Right forelimb (tissue), 1 donor: ENCODE data around the gene SETD5.
"Not testable (repeated sequence)": the region's sequence is repeated elsewhere in the genome, so short reads cannot be mapped to it uniquely, and the experiment has no call there.

Experiments
- DNase-seq: peaks from one replicate; pipeline ENCODE4 v3.0.0-alpha.2; 2018

Gene SETD5

GRCh38 chr3:9473496-9474065 is 76.2 kb downstream of the SETD5 start:
- DNase-seq: no peak

DNA sequence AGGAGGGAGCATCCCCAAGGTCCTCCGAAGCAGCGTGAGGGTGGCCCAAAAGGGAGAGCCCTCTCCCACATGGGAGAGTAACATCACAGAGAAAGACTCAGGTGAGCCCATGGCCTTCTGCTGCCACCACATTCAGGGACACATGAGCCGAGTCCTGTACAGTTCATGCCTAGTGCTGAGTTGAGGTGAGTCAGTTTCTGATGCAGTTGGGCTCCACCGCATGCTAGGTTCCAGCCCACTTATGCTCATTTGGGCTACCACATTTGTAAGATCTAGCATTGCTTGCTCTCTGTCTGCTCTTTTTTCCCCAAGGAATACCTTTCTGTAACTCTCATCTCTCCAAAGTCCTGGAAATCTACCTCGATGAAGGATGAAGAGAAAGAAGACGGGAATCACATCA is 77.1 kb downstream of the SETD5 start:
- DNase-seq: no peak

GRCh38 chr3:9476935-9477334 is 79.5 kb downstream of the SETD5 start:
- no peak for DNase-seq

- DNase-seq: no peak
Observed at GRCh38 chr3:9480265-9480664, 82.8 kb downstream of the SETD5 start.

DNA sequence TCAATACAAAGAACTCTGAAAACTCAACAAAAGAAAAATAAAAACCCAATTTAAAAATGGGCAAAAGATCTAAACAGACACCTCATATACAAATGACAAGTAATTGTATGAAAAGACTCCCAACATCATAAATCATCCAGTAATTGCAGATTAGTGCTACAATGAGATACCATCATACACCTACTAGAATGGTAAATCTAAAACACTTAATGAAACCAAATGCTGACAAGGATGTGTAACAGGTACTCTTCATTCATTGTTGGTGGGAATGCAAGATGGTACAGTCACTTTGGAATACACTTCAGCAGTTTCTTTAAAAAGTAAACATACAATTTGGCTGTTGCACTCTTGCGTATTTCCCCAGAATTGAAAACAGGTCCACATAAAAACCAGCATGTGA is 87.8 kb downstream of the SETD5 start:
- no peak for DNase-seq

DNA sequence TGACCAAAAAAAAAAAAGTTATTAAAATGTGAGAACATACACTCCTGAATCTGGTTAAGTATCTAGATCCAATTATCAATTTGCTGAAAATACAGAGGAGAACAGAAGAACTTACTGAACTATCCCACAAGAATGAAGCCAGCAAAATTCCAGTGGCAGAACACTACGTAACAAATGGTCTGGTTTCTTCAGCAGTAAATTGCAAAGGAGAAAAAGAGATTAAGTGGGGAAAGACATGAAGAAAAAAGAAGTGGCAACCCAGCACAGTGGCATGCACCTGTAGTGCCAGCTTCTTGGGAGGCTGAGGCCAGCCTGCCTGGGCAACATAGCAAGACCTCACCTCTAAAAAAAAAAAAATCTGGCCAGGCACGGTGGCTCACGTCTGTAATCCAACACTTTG is 94.1 kb downstream of the SETD5 start:
- DNase-seq: no peak

DNA sequence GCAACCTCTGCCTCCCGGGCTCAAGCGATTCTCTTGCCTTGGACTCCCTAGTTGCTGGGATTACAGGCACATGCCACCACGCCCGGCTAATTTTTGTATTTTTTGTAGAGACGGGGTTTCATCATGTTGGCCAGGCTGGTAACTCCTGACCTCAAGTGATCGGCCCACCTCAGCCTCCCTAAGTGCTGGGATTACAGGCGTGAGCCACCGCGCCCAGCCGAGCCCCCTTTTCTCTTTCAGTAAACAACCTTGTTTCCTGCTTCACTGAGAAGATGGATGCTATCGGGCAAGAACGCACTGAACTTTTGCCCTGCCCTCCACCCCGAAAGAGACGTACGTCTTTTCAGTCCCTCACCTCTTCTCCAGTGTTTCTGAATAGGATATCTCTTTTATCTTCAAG is 96.6 kb downstream of the SETD5 start:
- DNase-seq: not testable (repeated sequence)

DNA sequence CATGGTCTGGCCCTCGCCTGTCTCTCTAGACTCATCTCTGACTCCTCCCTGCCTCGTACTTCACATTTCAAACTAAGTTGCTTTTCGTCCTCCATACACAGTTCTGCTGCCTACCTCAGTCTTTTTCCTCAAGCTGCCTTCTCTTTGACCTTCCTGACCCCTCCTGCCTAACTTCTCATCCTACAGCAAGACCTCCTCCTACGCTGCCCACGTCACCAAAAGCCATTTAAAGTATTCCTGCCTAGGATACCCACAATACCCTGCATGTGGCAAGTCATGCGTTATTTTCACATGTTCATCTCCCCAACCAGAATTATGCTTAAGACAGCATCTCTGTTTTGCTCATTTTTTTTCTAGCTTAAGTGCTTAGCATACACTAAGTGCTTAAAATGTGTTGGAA is 99.5 kb downstream of the SETD5 start:
- DNase-seq: no peak

DNA sequence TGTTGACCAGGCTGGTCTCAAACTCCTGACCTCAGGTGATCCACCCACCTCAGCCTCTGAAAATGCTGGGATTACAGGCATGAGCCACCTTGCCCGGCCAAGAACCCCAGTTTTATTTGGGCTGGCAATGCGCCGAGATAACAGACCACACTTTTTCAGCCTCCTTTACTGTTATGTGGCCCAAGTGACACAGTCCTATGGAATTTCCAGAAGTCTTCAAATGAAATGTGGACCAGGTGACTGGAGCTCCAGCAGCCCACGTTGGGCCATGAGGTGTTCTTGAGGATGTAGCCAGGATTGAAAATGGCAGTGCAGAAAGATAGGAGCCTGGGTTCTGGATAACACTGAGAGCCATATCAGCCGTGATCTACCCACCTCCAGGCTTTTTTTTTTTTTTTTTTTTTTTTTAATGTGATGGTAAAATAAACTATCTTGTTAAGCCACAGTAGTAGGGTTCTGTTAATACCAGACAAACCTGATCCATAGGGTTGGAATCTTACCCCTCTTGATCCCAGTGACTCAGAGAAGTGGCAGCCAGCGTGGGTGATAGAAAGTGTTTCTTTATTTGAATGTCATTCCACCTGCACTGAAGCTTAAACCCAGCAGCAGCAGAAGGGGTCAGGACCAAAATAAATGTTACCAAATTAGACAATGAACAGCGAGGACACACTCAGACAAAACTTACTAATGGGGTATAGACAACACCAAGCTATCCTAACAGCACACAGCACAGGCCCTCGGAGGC is 100.6 kb downstream of the SETD5 start:
- no peak for DNase-seq

DNA sequence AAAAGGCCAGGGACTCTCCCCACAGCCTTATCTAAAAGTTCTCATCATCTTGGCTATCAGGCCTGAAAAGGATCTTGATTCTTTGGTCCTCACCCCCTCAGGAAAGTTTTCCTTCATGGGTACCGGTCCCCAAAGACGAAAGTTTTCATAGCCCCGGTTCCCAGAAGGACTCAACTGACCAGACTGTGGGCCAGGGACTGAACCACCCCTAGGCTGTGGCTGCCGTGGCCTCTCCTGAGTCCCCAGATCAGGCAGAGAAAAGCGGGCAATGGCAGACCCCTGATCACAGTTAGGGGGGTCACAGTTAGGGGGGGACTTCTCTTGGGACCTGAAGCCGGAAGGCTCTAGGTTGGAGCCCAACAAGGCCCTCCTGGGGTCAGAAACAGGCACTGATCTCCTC is 101.4 kb downstream of the SETD5 start:
- no peak for DNase-seq

DNA sequence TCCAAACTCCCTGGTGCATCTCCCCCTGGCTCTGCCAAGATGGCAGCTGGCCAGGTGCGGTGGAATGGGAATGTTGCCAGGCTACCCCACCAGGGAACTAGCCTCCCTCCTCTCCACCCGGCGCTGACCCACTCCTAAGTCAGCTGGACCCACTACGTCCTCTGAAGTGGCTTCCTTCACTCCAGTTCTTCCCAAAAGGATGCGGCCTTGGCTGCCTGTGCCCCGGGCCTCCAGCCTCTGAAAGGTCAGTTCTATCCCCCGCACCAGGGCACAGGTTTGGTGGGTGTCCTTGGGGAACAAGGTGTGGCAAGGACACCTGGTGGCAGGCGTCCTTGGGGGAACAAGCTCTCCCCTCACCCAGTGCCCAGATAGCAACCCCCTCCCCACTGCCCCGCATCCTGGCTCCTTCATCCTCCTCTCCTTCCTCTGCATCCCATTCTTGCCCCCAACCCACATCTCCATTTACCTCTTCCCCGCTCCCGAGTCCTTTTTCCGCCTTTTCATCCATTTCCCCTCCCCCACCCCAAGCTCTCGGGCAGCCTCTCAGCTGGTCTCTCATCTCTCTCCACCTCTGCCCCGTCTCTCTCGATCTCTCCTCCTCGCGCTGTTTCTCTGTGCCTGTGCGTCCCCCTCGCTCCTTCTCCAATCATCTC is 102.2 kb downstream of the SETD5 start:
- DNase-seq: no peak

GRCh38 chr3:9500108-9501050 is 103.0 kb downstream of the SETD5 start:
- peak; percentile 55 for DNase-seq

DNA sequence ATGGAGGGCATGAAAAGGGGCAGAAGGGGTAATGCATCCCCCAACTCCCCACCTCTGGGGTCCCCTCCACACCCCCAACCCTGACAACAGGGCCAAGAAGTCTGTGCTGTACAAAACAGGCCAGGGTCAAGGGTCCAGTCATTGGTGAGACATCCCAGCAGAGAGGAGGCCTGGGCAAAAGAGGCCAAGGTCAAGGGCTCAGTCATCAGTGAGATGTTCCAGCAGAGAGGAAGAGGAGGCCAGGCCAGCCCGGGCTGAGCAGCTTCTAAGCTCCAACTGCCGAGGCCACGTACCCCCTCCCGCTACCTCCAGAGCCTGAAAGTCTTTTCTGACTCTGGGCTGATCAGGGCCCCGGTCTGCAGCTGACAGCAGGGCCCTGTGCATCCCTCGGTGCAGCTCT is 103.8 kb downstream of the SETD5 start:
- DNase-seq: no peak

- DNase-seq: peak; percentile 82
Observed at GRCh38 chr3:9503283-9503682, 105.9 kb downstream of the SETD5 start.

GRCh38 chr3:9507586-9508578 is 110.5 kb downstream of the SETD5 start:
- no peak for DNase-seq

DNA sequence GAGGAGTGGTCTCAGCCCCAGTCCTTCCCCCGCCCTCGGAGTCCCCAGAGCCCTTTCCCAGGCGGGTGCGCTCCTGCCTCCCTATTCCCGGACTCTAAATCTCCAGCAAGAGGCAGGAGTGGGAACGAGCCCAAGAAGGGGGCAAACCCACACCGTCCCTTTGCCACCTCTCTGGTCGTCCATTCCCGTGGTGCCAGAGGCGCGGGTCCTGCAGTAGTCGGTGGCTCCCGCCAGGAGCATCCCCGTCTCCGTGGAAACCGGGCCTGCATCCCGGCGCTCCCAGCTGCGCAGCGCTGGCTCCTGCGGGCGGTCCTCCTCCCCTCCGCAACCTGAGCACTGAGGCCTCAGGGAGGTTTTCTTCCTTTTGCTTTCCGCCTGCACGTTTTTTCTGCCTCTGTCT is 111.4 kb downstream of the SETD5 start:
- no peak for DNase-seq

DNA sequence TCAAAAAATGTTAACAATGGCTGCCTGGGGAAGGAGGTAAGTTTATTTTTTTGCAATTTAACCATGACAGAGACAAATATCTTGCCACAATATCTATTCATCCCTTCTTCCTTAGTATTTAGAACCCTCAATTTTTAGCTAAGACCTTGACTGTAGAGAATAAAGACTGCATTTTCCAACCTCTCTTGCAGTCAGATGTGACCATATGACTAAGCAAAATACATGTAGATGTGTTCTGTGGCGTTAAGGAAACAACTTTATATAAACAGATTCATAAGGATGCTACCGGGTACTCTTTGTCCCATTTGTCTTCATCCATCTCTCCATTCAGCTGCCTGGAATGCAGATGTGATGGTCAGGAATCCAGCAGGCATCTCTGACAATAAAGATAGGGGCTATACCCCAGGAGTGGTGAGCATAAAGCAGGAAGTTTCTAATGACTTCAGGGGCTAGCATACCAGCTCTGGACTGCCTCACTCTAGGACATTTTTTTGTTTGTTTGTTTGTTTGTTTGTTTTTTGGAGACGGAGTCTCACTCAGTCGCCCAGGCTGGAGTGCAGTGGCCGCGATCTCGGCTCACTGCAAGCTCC is 115.1 kb downstream of the SETD5 start:
- DNase-seq: no peak

- DNase-seq: no peak
Observed at GRCh38 chr3:9514306-9514705, 116.9 kb downstream of the SETD5 start.

DNA sequence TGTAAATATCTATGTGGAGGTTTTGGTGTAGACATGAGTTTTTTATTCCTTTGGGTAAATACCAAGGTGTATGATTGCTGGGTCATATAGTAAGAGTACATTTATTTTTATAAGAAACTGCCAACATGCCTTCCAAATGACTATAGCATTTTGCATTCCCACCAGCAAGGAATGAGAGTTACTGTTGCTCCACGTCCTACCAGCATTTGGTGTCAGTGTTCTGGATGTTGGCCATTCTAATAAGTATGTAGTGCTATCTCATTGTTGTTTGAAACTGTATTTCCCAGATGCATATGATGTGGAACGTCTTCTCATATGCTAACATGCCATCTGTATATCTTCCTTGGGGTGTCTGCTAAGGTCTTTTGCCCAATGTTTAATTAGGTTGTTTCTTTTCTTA is 117.5 kb downstream of the SETD5 start:
- DNase-seq: no peak

- no peak for DNase-seq
Observed at GRCh38 chr3:9525078-9525477, 127.7 kb downstream of the SETD5 start.
